Thoracic aorta (tissue), 2 donors: ENCODE measurements around the gene EDN3. TPM values are rescaled to one million over a fixed set of nuclear protein-coding genes. Genes with fewer than 3 reads are reported as not detected.

Experiments used
- ATAC-seq: fragments of 150-250 bp; one replicate; pipeline ENCODE4 v1.8.0; 2017; ENCODE audit warnings: low read depth; ENCODE audit not compliant: insufficient number of reproducible peaks, low FRiP score
- DNase-seq: peaks from one replicate; pipeline ENCODE4 v3.0.0-alpha.2; 2020; ENCODE audit warnings: low spot score
- H3K27ac ChIP-seq, 2 donors: fragments of 200-600 bp; sonication (generic); 1 replicate in 1 of 2; 2 replicates in 1 of 2; pipeline ENCODE4 v1.5.1; 2016; ENCODE audit warnings: mild to moderate bottlenecking in 2 of 2, moderate library complexity in 2 of 2
- H3K27me3 ChIP-seq: fragments of 200-600 bp; sonication (generic); replicated peaks from 2 replicates; pipeline ENCODE4 v1.6.0; 2016; ENCODE audit warnings: mild to moderate bottlenecking; ENCODE audit not compliant: insufficient read depth
- H3K36me3 ChIP-seq: fragments of 200-600 bp; sonication (generic); one replicate; pipeline ENCODE4 v1.5.1; 2016
- H3K4me1 ChIP-seq, 2 donors: fragments of 200-600 bp; sonication (generic); 1 replicate in 1 of 2; 2 replicates in 1 of 2; pipeline versions ENCODE4 v1.5.1 to v1.6.0; 2016; ENCODE audit warnings: low read depth in 2 of 2, mild to moderate bottlenecking in 1 of 2; ENCODE audit not compliant: control insufficient read depth in 1 of 2
- H3K4me3 ChIP-seq: fragments of 200-600 bp; sonication (generic); 2 replicates; pipeline ENCODE4 v1.5.1; 2016; ENCODE audit warnings: mild to moderate bottlenecking
- H3K9me3 ChIP-seq: fragments of 200-600 bp; sonication (generic); 2 replicates; pipeline ENCODE4 v1.5.1; 2016
- CTCF ChIP-seq: fragments of 200-600 bp; sonication (generic); IDR thresholded peaks from one replicate; pipeline ENCODE4 v1.5.1; 2019; ENCODE audit warnings: antibody characterized with exemption
- total RNA-seq, 2 donors: library from RNA; depleted of rRNA; stranded (reverse); fragments of >200 nt; gene quantifications; one replicate each; pipeline versions ENCODE4 v1.1.0 to v1.2.3, GENCODE V29; 2016

The EDN3 gene
- total RNA-seq, 2 donors from 2014 or later: not detected

DNA sequence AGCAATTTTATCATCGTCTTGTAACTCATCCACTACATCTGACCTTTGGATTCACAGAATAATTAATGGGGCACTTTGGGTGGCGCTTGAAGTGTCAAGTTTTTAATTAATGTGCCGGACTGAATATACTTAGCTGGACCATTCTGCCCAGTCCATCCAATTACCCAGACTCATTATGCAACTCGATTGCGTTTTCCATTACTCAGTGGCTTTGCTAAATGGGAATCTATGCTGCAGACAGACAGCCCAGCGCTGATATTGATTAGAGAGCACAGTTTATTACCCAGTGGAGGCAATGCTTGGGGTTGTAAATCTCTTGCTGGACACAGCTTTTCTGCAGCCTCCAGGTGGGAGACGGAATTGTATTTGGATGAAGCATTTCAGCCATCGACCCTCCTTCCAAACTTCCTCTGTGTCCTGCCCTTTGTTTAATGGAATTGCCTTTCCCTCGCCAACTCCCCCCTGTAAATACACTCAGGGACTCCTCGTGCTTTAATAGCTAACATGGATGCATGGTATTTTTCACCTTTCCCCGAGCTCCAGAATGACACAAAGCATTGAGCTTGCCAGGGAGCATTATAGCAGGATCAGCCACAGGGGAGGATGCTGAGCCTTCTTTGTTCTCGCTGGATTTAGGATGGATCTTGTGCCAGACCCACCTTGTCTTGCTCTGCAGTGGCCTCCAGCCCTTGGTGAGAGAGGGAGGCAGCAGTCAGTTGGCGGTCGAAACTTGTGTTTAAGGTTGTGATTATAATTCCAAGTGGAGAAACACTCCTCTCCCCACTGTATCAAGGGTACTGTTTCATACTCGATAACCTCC is 59.7 kb downstream of the EDN3 start:
- H3K36me3 ChIP-seq: no peaks in the 10 kb centered on the region
- H3K4me3 ChIP-seq: no peak overlapping the region
- H3K27ac ChIP-seq: no peak overlapping the region
- no peaks in the 10 kb centered on the region for H3K9me3 ChIP-seq
- H3K4me1 ChIP-seq: no peaks in the 10 kb centered on the region
- ATAC-seq: no peak
- no peak for TF ChIP-seq CTCF
- no peak for DNase-seq
- no peaks in the 10 kb centered on the region for H3K27me3 ChIP-seq

GRCh38 chr20:59360934-59361333 is 60.5 kb downstream of the EDN3 start:
- no peaks in the 10 kb centered on the region for H3K36me3 ChIP-seq
- H3K27me3 ChIP-seq: no peaks in the 10 kb centered on the region
- DNase-seq: no peak
- H3K4me1 ChIP-seq: no peaks in the 10 kb centered on the region
- no peak for ATAC-seq
- TF ChIP-seq CTCF: no peak
- H3K27ac ChIP-seq: no peak overlapping the region
- no peaks in the 10 kb centered on the region for H3K9me3 ChIP-seq
- no peak overlapping the region for H3K4me3 ChIP-seq

GRCh38 chr20:59361411-59361810 is 61.0 kb downstream of the EDN3 start:
- no peak for DNase-seq
- TF ChIP-seq CTCF: no peak
- no peaks in the 10 kb centered on the region for H3K4me1 ChIP-seq
- no peak for ATAC-seq
- H3K4me3 ChIP-seq: no peak overlapping the region
- no peaks in the 10 kb centered on the region for H3K27me3 ChIP-seq
- no peaks in the 10 kb centered on the region for H3K36me3 ChIP-seq
- no peak overlapping the region for H3K27ac ChIP-seq
- no peaks in the 10 kb centered on the region for H3K9me3 ChIP-seq

GRCh38 chr20:59363101-59363500 is 62.7 kb downstream of the EDN3 start:
- no peaks in the 10 kb centered on the region for H3K36me3 ChIP-seq
- no peak for ATAC-seq
- no peak overlapping the region for H3K4me3 ChIP-seq
- H3K27ac ChIP-seq: no peak overlapping the region
- no peaks in the 10 kb centered on the region for H3K9me3 ChIP-seq
- no peaks in the 10 kb centered on the region for H3K27me3 ChIP-seq
- no peak for DNase-seq
- no peaks in the 10 kb centered on the region for H3K4me1 ChIP-seq
- no peak for TF ChIP-seq CTCF

- DNase-seq: no peak
- Histone ChIP-seq H3K27ac (no peak overlapping the region), H3K4me1 (no peaks in the 10 kb centered on the region), H3K4me3 (no peak overlapping the region), H3K9me3 (no peaks in the 10 kb centered on the region), H3K27me3 (no peaks in the 10 kb centered on the region), H3K36me3 (no peaks in the 10 kb centered on the region)
- TF ChIP-seq CTCF: no peak
- ATAC-seq: no peak
These were observed 64.2 kb downstream of the EDN3 start for GRCh38 chr20:59364611-59365010.
